Kidney glomerular epithelial cell (primary cell): ENCODE data around the gene GAD1.
A peak's percentile ranks its signal among the peaks of the same experiment; 100 is the strongest.

ENCODE experiments used
- DNase-seq: peaks from one replicate; lab custom pipeline; 2025; lab: John Stamatoyannopoulos, UW

Gene GAD1

DNA sequence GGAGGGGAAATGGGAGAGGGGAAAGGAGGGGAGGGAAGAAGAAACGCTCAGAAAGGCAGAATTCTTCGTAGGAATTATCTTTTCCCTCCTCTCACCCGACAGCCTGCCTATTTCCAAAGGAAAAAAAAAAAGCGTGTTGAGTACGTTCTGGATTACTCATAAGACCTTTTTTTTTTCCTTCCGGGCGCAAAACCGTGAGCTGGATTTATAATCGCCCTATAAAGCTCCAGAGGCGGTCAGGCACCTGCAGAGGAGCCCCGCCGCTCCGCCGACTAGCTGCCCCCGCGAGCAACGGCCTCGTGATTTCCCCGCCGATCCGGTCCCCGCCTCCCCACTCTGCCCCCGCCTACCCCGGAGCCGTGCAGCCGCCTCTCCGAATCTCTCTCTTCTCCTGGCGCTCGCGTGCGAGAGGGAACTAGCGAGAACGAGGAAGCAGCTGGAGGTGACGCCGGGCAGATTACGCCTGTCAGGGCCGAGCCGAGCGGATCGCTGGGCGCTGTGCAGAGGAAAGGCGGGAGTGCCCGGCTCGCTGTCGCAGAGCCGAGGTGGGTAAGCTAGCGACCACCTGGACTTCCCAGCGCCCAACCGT lies at the start of gene GAD1:
TSS of gene GAD1 (plus strand) at position 384 of the 589 bp plus-strand sequence. CDS start 1,705 bp downstream, outside the sequence.
- DNase-seq = peak; percentile 57

DNA sequence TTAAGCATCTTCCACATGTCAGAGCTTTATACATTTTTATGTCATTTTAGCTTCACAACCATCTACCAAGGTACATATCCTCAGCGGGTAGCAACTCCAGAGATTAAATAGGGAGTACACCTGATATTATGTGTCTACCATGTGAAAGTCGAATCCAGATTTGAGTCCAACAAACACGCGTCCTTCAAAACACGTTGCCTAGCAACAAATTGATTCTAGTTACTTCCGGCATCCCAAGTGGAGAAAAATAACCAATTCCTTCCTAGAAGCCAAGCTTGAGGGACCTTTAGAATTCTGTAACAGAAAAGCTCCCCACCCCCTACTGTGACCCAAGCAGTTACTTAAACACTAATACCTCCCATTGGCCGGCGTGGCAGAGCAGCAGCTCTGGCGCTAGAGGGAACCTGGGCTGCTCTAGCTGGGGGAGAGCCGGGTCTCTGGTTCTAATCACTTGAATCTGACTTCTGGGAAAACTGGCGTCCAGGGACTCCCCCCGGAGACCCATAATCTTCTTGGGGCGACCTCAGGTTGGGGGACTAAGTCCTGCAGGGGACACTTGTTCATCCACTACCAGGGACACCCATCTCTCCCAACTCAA lies 46.6 kb upstream of the GAD1 start, which contains the start of gene ERICH2:
TSS of gene ERICH2 (plus strand) at position 371 of the 598 bp plus-strand sequence. CDS start 304 bp downstream, outside the sequence.
- DNase-seq = peak; percentile 29

DNA sequence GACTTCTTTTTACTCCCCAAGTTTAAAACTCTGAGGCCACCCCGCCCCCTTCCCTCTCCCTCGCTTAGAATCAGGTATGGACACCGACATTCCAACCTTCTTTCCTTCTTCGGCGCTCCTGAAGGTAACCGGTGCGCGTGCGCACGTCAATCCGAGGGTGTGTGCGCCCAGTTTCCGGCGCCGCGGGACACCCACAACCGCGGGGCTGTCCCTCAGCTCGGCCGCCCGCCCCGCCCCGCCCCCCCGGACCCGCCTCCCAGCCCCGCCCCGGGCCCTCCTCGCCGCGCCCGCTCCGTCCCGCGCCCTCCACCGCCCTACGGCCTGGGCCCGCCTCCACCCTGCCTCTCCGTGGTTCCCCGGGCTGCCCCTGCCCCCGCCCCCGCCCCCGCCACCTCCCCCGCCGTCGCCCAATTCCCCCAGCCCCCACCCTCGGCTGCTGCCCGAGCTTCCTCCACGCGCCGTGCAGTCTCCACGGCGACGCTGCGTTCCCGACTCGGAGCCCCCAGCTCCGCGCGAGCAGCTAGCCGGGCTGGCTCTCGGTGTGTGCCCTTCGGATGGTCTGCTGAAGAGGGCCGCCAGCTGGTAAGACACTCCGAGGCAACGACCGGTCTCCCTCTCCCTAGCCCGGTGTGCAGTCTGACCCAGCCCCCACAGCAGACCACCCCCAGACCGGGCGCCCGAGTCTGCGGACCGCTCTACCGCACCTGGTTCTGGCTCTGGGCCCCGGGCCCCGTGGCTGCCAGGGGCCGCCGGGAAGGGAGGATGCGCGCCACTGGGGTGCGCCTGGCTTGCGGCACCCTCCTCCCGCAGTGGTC lies 45.9 kb upstream of the GAD1 start:
- DNase-seq = peak; percentile 76

DNA sequence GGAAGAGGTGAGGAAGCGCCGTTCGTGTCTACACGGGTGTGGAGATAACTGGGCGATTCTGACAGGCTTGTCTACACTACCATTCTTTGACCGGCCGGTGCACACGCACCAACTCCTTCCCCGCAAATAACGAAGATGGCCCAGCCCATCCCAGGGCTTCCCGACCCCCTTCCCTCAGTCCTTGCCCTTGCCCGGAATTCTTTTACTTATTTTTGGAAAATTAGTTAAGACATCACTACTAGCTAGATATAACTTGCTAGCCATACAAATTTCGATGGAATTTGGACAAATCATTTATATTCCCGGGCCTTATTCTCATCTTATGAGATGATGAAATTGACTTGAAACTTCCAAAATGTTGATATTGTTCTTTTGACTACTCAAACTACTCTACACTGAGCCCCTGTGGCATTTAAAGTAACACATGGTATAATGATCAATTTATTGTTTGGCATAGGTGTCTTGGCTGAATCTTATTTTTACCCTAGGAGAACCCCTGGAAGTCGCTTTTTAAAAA lies 45.2 kb upstream of the GAD1 start:
- DNase-seq = no peak

GRCh38 chr2:170772295-170772694 lies 44.4 kb upstream of the GAD1 start:
- no peak for DNase-seq

DNA sequence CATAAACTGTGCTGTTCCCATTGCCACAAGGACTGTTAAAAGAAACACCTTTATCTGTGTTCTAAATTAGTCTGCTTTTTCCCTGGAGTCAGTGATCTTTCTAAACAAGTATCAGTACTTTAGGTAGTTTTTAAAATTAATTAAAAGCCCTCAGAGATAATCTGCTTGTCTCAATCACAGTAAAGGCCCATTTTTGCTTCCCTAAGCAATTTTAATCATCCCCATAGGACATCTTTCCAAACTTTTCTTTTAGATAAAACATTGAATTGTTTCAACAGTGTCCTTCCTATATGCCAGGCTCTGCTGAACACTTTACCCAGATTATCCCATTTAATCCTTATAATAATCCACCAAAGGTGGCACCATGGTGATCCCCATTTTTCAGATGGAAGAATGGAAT lies 42.6 kb upstream of the GAD1 start:
- DNase-seq = no peak

- DNase-seq = no peak
Measured at GRCh38 chr2:170778900-170779299, 37.8 kb upstream of the GAD1 start.

GRCh38 chr2:170779304-170779703 lies 37.4 kb upstream of the GAD1 start:
- no peak for DNase-seq

GRCh38 chr2:170782673-170783072 lies 34.0 kb upstream of the GAD1 start:
- no peak for DNase-seq

DNA sequence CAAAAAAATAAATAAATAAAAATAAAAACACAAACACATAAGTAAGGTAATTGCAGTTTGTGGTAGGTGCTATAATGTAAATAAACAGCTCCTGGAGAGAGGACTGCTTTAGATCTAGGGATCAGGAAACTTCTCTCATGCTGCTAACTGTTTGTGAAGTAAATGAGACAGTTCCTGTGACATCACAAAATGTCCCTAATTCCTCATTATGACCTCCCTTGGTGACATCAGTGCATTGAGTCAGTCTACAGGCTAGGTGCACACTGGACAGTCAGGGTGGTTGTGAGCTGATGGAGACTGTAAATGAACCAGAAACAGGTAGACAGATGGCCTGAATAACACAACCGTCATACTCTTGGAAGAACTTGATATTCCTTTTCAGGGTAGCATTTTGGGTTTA lies 33.1 kb upstream of the GAD1 start:
- no peak for DNase-seq

GRCh38 chr2:170798996-170799395 lies 17.7 kb upstream of the GAD1 start:
- no peak for DNase-seq

- DNase-seq = no peak
Measured at GRCh38 chr2:170806548-170806947, 10.1 kb upstream of the GAD1 start.

- peak; percentile 57 for DNase-seq
Measured at GRCh38 chr2:170812710-170813600, 3.7 kb upstream of the GAD1 start.

- DNase-seq = no peak
Measured at GRCh38 chr2:170813611-170814532, 2.8 kb upstream of the GAD1 start.

- no peak for DNase-seq
Measured at GRCh38 chr2:170814533-170815230, 2.0 kb upstream of the GAD1 start.

DNA sequence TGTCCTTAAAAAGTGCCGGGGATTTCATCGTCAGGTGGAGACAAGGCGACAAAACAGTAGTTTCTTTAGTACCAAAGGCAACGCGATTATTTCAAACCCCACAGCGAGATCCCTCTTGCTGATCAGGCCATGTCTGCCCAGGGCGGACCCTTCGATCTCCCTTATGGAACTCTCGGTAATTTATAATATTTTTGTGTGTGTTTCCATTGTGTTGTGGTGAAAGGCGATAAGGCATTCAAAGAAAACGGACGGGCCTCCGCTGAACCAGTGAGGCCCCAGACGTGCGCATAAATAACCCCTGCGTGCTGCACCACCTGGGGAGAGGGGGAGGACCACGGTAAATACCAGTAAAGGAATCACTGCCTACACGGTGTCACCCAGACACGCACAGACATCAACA lies 1.4 kb upstream of the GAD1 start:
- DNase-seq = no peak

DNA sequence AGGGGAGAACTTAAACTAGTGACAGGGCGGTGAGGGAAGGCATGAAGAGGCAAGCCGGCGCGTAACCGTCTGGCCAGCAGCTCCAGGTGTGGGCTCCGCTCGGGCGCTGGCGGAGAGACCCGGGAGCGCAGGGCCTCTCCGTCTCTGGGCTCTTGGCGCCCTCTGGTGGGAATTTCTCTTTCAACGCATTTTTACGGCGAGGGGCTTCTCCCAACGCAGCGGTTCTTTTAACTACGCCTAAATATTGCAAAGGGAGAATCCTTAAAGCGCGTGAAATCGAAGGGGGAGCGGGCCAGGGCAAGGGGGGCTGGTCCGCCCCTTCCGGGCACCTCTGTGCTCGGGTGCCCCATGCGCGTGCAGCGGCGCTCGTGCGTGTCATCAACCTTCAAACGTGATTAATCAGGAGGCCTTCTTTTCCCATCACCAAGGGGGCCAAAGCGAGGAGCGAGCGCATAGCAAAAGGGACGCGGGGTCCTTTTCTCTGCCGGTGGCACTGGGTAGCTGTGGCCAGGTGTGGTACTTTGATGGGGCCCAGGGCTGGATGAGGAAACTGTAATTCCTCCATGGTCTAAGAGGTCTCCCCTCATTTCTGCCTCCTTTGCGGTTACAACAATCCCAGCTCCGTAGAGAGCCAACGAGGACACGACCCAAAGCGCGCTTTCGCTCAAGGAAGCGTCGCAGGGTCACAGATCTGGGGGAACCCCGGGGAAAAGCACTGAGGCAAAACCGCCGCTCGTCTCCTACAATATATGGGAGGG lies 762 bp upstream of the GAD1 start:
- peak; percentile 59 for DNase-seq

- peak; percentile 63 for DNase-seq
Measured at GRCh38 chr2:170817093-170818035, 677 bp downstream of the GAD1 start.
